Uterus (tissue), 2 donors: ENCODE results near the gene TBX10.

Source experiments
- CTCF ChIP-seq, 4 experiments: fragments of 200-600 bp in 2 of 4; fragments of 450-650 bp in 2 of 4; sonication (generic) in 2 of 4; IDR thresholded peaks; one replicate each; pipeline ENCODE4 v1.5.1; 2016 to 2019; ENCODE audit warnings: antibody characterized with exemption in 4 of 4, mild to moderate bottlenecking in 2 of 4, moderate library complexity in 1 of 4
- POLR2A ChIP-seq, 2 donors: fragments of 450-650 bp; IDR thresholded peaks; one replicate each; pipeline ENCODE4 v1.6.1; 2016; ENCODE audit warnings: antibody characterized with exemption in 2 of 2, mild to moderate bottlenecking in 1 of 2, moderate library complexity in 1 of 2

DNA sequence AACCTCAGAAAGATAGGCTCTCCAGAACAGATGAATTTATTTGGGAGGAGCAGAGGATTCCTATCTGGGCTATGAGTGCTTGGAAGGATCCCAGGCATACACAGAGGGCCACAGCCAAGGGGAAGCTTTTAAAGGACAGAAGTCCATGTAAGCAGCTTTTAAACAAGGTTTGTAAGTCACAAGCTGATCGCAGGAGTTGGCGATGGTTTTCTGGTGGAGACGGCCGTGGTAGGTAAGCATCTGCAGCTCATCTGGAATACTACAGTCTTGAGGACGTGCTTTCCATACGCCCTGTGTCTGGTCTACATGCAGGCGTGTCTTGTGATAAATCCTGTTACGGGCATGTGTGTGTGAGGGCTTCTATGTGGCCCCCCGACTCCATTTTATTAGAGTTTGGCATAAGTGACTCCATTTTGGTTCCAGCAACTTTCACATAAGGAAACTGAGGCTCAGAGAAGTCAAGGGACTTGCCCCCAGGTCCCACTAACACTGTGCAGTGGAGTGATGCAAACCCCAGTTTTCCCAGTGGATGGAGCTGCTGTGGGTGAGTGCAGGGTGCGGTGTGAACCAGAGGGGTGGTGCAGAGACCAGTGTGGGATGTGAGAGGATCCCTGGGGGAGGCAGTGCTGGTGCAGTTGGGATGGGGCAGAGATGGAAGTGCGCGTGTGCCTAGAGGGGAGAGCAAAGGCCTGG lies 22.7 kb upstream of the TBX10 start:
- TF ChIP-seq CTCF (IDR thresholded peaks at IDR 0.05) (no peak), POLR2A (IDR thresholded peaks at IDR 0.05) (no peak)
